NCI-H128 (cell line): ENCODE results near the gene GPAT3.
"Not testable (repeated sequence)": the region's sequence is repeated elsewhere in the genome, so short reads cannot be mapped to it uniquely, and the experiment has no call there.

Source experiments
- DNase-seq: peaks from one replicate; lab custom pipeline; 2025; ENCODE audit not compliant: unreplicated experiment; lab: John Stamatoyannopoulos, UW

GPAT3 gene

GRCh38 chr4:83535520-83536361 is at the start of gene GPAT3:
GPAT3 (plus strand) TSS chr4:83536108; CDS start chr4:83536623, 515 bp downstream.
- DNase-seq = peak; percentile 2

- no peak for DNase-seq
These were observed 49.3 kb upstream of the GPAT3 start for GRCh38 chr4:83486457-83487129.

GRCh38 chr4:83489711-83490326 is 46.1 kb upstream of the GPAT3 start:
- no peak for DNase-seq

- DNase-seq = no peak
These were observed 44.9 kb upstream of the GPAT3 start for GRCh38 chr4:83490876-83491450.

GRCh38 chr4:83496085-83496917 is 39.6 kb upstream of the GPAT3 start:
- DNase-seq = not testable (repeated sequence)

GRCh38 chr4:83498187-83498586 is 37.7 kb upstream of the GPAT3 start:
- DNase-seq = no peak

- not testable (repeated sequence) for DNase-seq
These were observed 34.2 kb upstream of the GPAT3 start for GRCh38 chr4:83501671-83502070.

- no peak for DNase-seq
These were observed 31.9 kb upstream of the GPAT3 start for GRCh38 chr4:83503974-83504373.

- no peak for DNase-seq
These were observed 31.4 kb upstream of the GPAT3 start for GRCh38 chr4:83504503-83504902.

- DNase-seq = no peak
These were observed 30.9 kb upstream of the GPAT3 start for GRCh38 chr4:83504996-83505395.

GRCh38 chr4:83509156-83509585 is 26.7 kb upstream of the GPAT3 start:
- DNase-seq = not testable (repeated sequence)

- DNase-seq = no peak
These were observed 25.5 kb upstream of the GPAT3 start for GRCh38 chr4:83510442-83510841.

GRCh38 chr4:83516042-83516772 is 19.7 kb upstream of the GPAT3 start:
- DNase-seq = no peak

GRCh38 chr4:83522239-83522638 is 13.7 kb upstream of the GPAT3 start:
- DNase-seq = no peak

- no peak for DNase-seq
These were observed 8.2 kb upstream of the GPAT3 start for GRCh38 chr4:83527671-83528070.

- DNase-seq = no peak
These were observed 709 bp downstream of the GPAT3 start for GRCh38 chr4:83536362-83537272.

GRCh38 chr4:83542225-83542624 is 6.3 kb downstream of the GPAT3 start:
- DNase-seq = no peak

- no peak for DNase-seq
These were observed 10.9 kb downstream of the GPAT3 start for GRCh38 chr4:83546786-83547185.
